H1 (cell line): ENCODE data around the gene TWIST2. TPM values are rescaled to one million over a fixed set of nuclear protein-coding genes. Genes with fewer than 3 reads are reported as not detected.

Experiments
- CTCF ChIA-PET: fragments of 300-600 bp; sonication (Branson Sonifier 250); formaldehyde crosslinking; loops from one replicate; lab custom pipeline; 2021; ENCODE audit not compliant: partially characterized antibody; lab: Charles Lee
- POLR2A ChIA-PET: fragments of 300-600 bp; sonication (Branson Sonifier 250); formaldehyde crosslinking; loops from one replicate; lab custom pipeline; 2021; ENCODE audit warnings: inconsistent platforms; ENCODE audit not compliant: partially characterized antibody; lab: Charles Lee
- DNase-seq, 2 experiments: peaks; one replicate each; pipeline versions ENCODE4 v3.0.0 to v3.0.0-alpha.2; 2010 to 2022; ENCODE audit warnings: low spot score in 2 of 2, low read depth in 1 of 2, mixed read lengths in 1 of 2
- FAIRE-seq: peaks from 2 replicates; lab custom pipeline; 2011; peaks lifted over from hg19 to GRCh38; lab: Jason Lieb, UNC
- H2AFZ ChIP-seq: 2 replicates; pipeline ENCODE4 v1.8.1; 2012; ENCODE audit warnings: low read length, inconsistent platforms
- H2AK5ac ChIP-seq: 2 replicates; pipeline ENCODE4 v1.6.1; 2013; ENCODE audit warnings: low read depth, low read length
- H2BK120ac ChIP-seq: replicated peaks from 2 replicates; pipeline ENCODE3; 2013; ENCODE audit warnings: low read depth, low read length, inconsistent platforms
- H2BK12ac ChIP-seq: 2 replicates; pipeline ENCODE4 v1.6.1; 2013; ENCODE audit warnings: low read depth, low read length
- H2BK15ac ChIP-seq: 2 replicates; pipeline ENCODE4 v1.6.1; 2013; ENCODE audit warnings: low read length
- H2BK20ac ChIP-seq: 2 replicates; pipeline ENCODE4 v1.6.1; 2013; ENCODE audit warnings: low read length
- H2BK5ac ChIP-seq: 2 replicates; pipeline ENCODE4 v1.6.1; 2013; ENCODE audit warnings: low read depth, low read length
- H3K14ac ChIP-seq: 2 replicates; pipeline ENCODE4 v1.6.1; 2013; ENCODE audit warnings: inconsistent platforms; ENCODE audit not compliant: insufficient read length
- H3K18ac ChIP-seq: 2 replicates; pipeline ENCODE4 v1.6.1; 2013; ENCODE audit warnings: low read length; ENCODE audit errors: extremely low read depth
- H3K23ac ChIP-seq: 2 replicates; pipeline ENCODE4 v1.6.1; 2013; ENCODE audit warnings: inconsistent platforms; ENCODE audit not compliant: insufficient read length
- H3K23me2 ChIP-seq: 2 replicates; pipeline ENCODE4 v1.6.1; 2013; ENCODE audit warnings: low read depth, low read length
- H3K27ac ChIP-seq: 2 replicates; pipeline ENCODE4 v1.6.1; 2011; ENCODE audit warnings: low read depth, low read length, inconsistent platforms
- H3K27me3 ChIP-seq, 4 experiments: replicated peaks in 1 of 4; 1 replicate in 1 of 4; 2 replicates in 3 of 4; pipeline versions ENCODE4 v1.6.1 to v1.8.1; 2011 to 2013; ENCODE audit warnings: low read length in 3 of 4, mild to moderate bottlenecking in 3 of 4, inconsistent platforms in 2 of 4, mixed read lengths in 2 of 4, moderate library complexity in 1 of 4; ENCODE audit not compliant: control insufficient read depth in 3 of 4, insufficient read depth in 3 of 4; ENCODE audit errors: extremely low read depth in 1 of 4
- H3K36me3 ChIP-seq, 4 experiments: 2 replicates each; pipeline versions ENCODE4 v1.6.1 to v1.8.1; 2011 to 2013; ENCODE audit warnings: mild to moderate bottlenecking in 4 of 4, low read length in 3 of 4, moderate library complexity in 2 of 4, control low read depth in 1 of 4, inconsistent platforms in 1 of 4; ENCODE audit not compliant: insufficient read depth in 4 of 4, control insufficient read depth in 2 of 4
- H3K4ac ChIP-seq: replicated peaks from 2 replicates; pipeline ENCODE3; 2013; ENCODE audit warnings: low read length, low read depth, mixed read lengths, inconsistent platforms; ENCODE audit not compliant: insufficient read length
- H3K4me1 ChIP-seq, 4 experiments: replicated peaks in 1 of 4; 1 replicate in 1 of 4; 2 replicates in 3 of 4; pipeline versions ENCODE4 v1.6.1 to v1.8.1; 2011 to 2013; ENCODE audit warnings: low read length in 3 of 4, inconsistent platforms in 2 of 4, mixed read lengths in 1 of 4; ENCODE audit not compliant: insufficient read depth in 4 of 4, control insufficient read depth in 3 of 4
- H3K4me2 ChIP-seq, 2 experiments: 2 replicates each; pipeline versions ENCODE4 v1.6.1 to v1.8.1; 2011 to 2013; ENCODE audit warnings: low read depth in 2 of 2, low read length in 2 of 2, control low read depth in 1 of 2, inconsistent platforms in 1 of 2, mild to moderate bottlenecking in 1 of 2; ENCODE audit not compliant: insufficient read depth in 1 of 2
- H3K4me3 ChIP-seq, 4 experiments: fragments of 200-600, 300-600 bp in 1 of 4; sonication (generic), shearing (Covaris generic), sonication (Bioruptor Twin) in 1 of 4; 2 replicates each; pipeline versions ENCODE4 v1.5.1 to v1.8.1; 2011 to 2016; ENCODE audit warnings: low read length in 4 of 4, low read depth in 3 of 4, control low read depth in 2 of 4, inconsistent platforms in 2 of 4, mild to moderate bottlenecking in 2 of 4, mixed read lengths in 1 of 4, moderate library complexity in 1 of 4; ENCODE audit not compliant: insufficient read depth in 2 of 4; ENCODE audit errors: extremely low read depth in 1 of 4
- H3K56ac ChIP-seq: replicated peaks from 2 replicates; pipeline ENCODE3; 2013; ENCODE audit warnings: low read depth, mild to moderate bottlenecking, mixed read lengths, low read length, inconsistent platforms; ENCODE audit not compliant: insufficient read length
- H3K79me1 ChIP-seq: 2 replicates; pipeline ENCODE4 v1.6.1; 2013; ENCODE audit warnings: low read depth, low read length, control low read depth
- H3K79me2 ChIP-seq, 2 experiments: 2 replicates each; pipeline versions ENCODE4 v1.6.1 to v1.8.1; 2012 to 2013; ENCODE audit warnings: low read length in 2 of 2, mild to moderate bottlenecking in 2 of 2, inconsistent platforms in 1 of 2; ENCODE audit not compliant: insufficient read depth in 2 of 2, control insufficient read depth in 1 of 2
- H3K9ac ChIP-seq, 4 experiments: replicated peaks in 1 of 4; 1 replicate in 1 of 4; 2 replicates in 3 of 4; pipeline versions ENCODE4 v1.6.1 to v1.8.1; 2011 to 2013; ENCODE audit warnings: low read depth in 3 of 4, low read length in 3 of 4, control low read depth in 2 of 4, mild to moderate bottlenecking in 2 of 4, moderate library complexity in 2 of 4, inconsistent platforms in 1 of 4; ENCODE audit errors: extremely low read depth in 1 of 4
- H3K9me3 ChIP-seq, 2 experiments: 2 replicates each; pipeline versions ENCODE4 v1.6.1 to v1.8.1; 2012 to 2013; ENCODE audit warnings: mild to moderate bottlenecking in 2 of 2, moderate library complexity in 2 of 2, control low read depth in 1 of 2, inconsistent platforms in 1 of 2, low read depth in 1 of 2, low read length in 1 of 2, mixed read lengths in 1 of 2; ENCODE audit not compliant: insufficient read depth in 2 of 2
- H4K20me1 ChIP-seq, 2 experiments: replicated peaks in 1 of 2; 2 replicates each; pipeline versions ENCODE3 to v1.8.1; 2011 to 2013; ENCODE audit warnings: inconsistent platforms in 2 of 2, low read length in 2 of 2, mild to moderate bottlenecking in 1 of 2; ENCODE audit not compliant: insufficient read depth in 2 of 2, control insufficient read depth in 1 of 2
- H4K5ac ChIP-seq: 2 replicates; pipeline ENCODE4 v1.6.1; 2013; ENCODE audit warnings: low read length, low read depth, mixed read lengths, inconsistent platforms; ENCODE audit not compliant: insufficient read length
- H4K8ac ChIP-seq: 2 replicates; pipeline ENCODE4 v1.8.0; 2013; ENCODE audit warnings: mild to moderate bottlenecking, moderate library complexity, low read length, inconsistent platforms; ENCODE audit not compliant: insufficient read depth; ENCODE audit errors: extremely low read depth
- H4K91ac ChIP-seq: replicated peaks from 2 replicates; pipeline ENCODE3; 2013; ENCODE audit warnings: low read length, mixed read lengths, inconsistent platforms; ENCODE audit not compliant: insufficient read length
- ASH2L ChIP-seq: fragments of 200-600, 300-600 bp; sonication (generic); IDR thresholded peaks from one replicate; pipeline ENCODE4 v1.7.1; 2017; ENCODE audit warnings: low read length
- CEBPB ChIP-seq: IDR thresholded peaks from 2 replicates; pipeline ENCODE4 v1.6.1; 2012; ENCODE audit warnings: low read depth, low read length
- E2F6 ChIP-seq: IDR thresholded peaks from 2 replicates; pipeline ENCODE4 v1.6.1; 2012; ENCODE audit warnings: inconsistent platforms
- JUND ChIP-seq: IDR thresholded peaks from 2 replicates; pipeline ENCODE4 v1.6.1; 2011; ENCODE audit warnings: mild to moderate bottlenecking, improper control_type of control experiment, low read length
- NRF1 ChIP-seq: IDR thresholded peaks from 2 replicates; pipeline ENCODE4 v1.6.1; 2011; ENCODE audit warnings: mild to moderate bottlenecking, low read depth, low read length, improper control_type of control experiment
- POLR2AphosphoS5 ChIP-seq: IDR thresholded peaks from 2 replicates; pipeline ENCODE4 v1.6.1; 2011; ENCODE audit warnings: low read depth, low read length
- RAD21 ChIP-seq, 2 experiments: IDR thresholded peaks in 1 of 2; conservative IDR thresholded peaks in 1 of 2; 2 replicates each; pipeline ENCODE4 v1.6.1; 2011; ENCODE audit warnings: low read depth in 2 of 2, low read length in 2 of 2, improper control_type of control experiment in 1 of 2, inconsistent platforms in 1 of 2, mild to moderate bottlenecking in 1 of 2, moderate library complexity in 1 of 2
- RBBP5 ChIP-seq: IDR thresholded peaks from 2 replicates; pipeline ENCODE4 v1.7.1; 2012; ENCODE audit warnings: low read depth, mild to moderate bottlenecking, inconsistent platforms, low read length, moderate library complexity, borderline replicate concordance
- SAP30 ChIP-seq: fragments of 300-600 bp; sonication (generic); IDR thresholded peaks from 2 replicates; pipeline ENCODE4 v1.7.1; 2012; ENCODE audit warnings: low read length, moderate library complexity, mild to moderate bottlenecking, inconsistent platforms; ENCODE audit not compliant: insufficient read depth, insufficient replicate concordance
- SIRT6 ChIP-seq: IDR thresholded peaks from one replicate; pipeline ENCODE4 v1.7.1; 2012; ENCODE audit warnings: low read length, inconsistent platforms
- SIX5 ChIP-seq: IDR thresholded peaks from 2 replicates; pipeline ENCODE4 v1.6.1; 2011; ENCODE audit warnings: mild to moderate bottlenecking, low read depth, low read length
- SRF ChIP-seq: IDR thresholded peaks from 2 replicates; pipeline ENCODE4 v1.6.1; 2011; ENCODE audit warnings: mild to moderate bottlenecking, low read depth, low read length, moderate library complexity
- TBP ChIP-seq: IDR thresholded peaks from 2 replicates; pipeline ENCODE4 v1.6.1; 2011; ENCODE audit warnings: low read depth, low read length, improper control_type of control experiment
- WGBS, 2 experiments: shearing (Covaris generic) in 1 of 2; methylation state at CpG; one replicate each; pipeline versions ENCODE4 v1.1.6 to v1.1.7; 2013 to 2015; ENCODE audit warnings: low lambda C conversion rate in 2 of 2, mixed read lengths in 2 of 2, inconsistent platforms in 1 of 2, low coverage in 1 of 2, missing lambda C conversion rate in 1 of 2; ENCODE audit not compliant: insufficient replicate concordance in 2 of 2, insufficient coverage in 1 of 2, insufficient read length in 1 of 2; ENCODE audit errors: extremely low coverage in 1 of 2, missing lambda C conversion rate in 1 of 2; 5-methylcytosine and 5-hydroxymethylcytosine counted together
- polyA plus RNA-seq, 7 experiments: library from polyadenylated mRNA; depleted of rRNA in 3 of 7; stranded (reverse) in 5 of 7; unstranded in 2 of 7; fragments of >200 nt in 5 of 7; fragments of 200-250 nt in 2 of 7; gene quantifications; 1 replicate in 5 of 7; 2 replicates in 1 of 7; 4 replicates in 1 of 7; pipeline versions ENCODE4 v1.2.1 to v1.2.3, GENCODE V29; 2011 to 2013; ENCODE audit warnings: missing spikeins in 2 of 7, mixed read lengths in 2 of 7
- total RNA-seq: library from RNA; stranded (reverse); fragmentation: NEBNext Ultra II Directional; extraction: Animal tissue kit (Norgen Biotek cat#: 25700); gene quantifications from 2 replicates; pipeline ENCODE4 v1.2.1, GENCODE V29; 2021

TWIST2 gene
- total and polyA plus RNA-seq, 2 of the 8 experiments (the other 6 are each of a cell fraction or from before 2014, with no cell fraction given): 2.6 to 4.3 TPM

GRCh38 chr2:238854699-238855229 lies 6.9 kb downstream of the TWIST2 start:
- no peaks in the 10 kb centered on the region for H3K36me3 ChIP-seq
- no peak overlapping the region for H2AK5ac ChIP-seq
- FAIRE-seq (no peak), DNase-seq (no peak)
- no peaks in the 10 kb centered on the region for H3K79me2 ChIP-seq
- no peak overlapping the region for H3K9ac ChIP-seq
- H2BK15ac ChIP-seq: no peak overlapping the region
- no peak overlapping the region for H2AFZ ChIP-seq
- no peak overlapping the region for H2BK5ac ChIP-seq
- H3K56ac ChIP-seq: no peak overlapping the region
- no peak overlapping the region for H4K8ac ChIP-seq
- H2BK12ac ChIP-seq: no peak overlapping the region
- H2BK20ac ChIP-seq: no peak overlapping the region
- no peak overlapping the region for H3K4me2 ChIP-seq
- H4K91ac ChIP-seq: no peak overlapping the region
- H2BK120ac ChIP-seq: no peak overlapping the region
- TF ChIP-seq JUND (no peak), SIRT6 (no peak), CEBPB (no peak), SRF (no peak), ASH2L (no peak), POLR2AphosphoS5 (no peak), SAP30 (no peak), RBBP5 (no peak), SIX5 (no peak), NRF1 (no peak), TBP (no peak), E2F6 (no peak), RAD21 (IDR thresholded peaks at IDR 0.05 in 1 of 2, conservative IDR thresholded peaks at IDR 0.05 in 1 of 2; ENCODE audit: low read depth in 2 of 2, low read length in 2 of 2) (no peak)
- no peaks in the 10 kb centered on the region for H3K9me3 ChIP-seq
- WGBS, 2 experiments: 83% methylated on average over 18 of the region's 18 CpGs; no CpG with 5 or more reads in 1 of the 2 experiments
- H3K4ac ChIP-seq: no peak overlapping the region
- no peaks in the 10 kb centered on the region for H3K79me1 ChIP-seq
- H3K23ac ChIP-seq: no peak overlapping the region
- H3K27me3 ChIP-seq: peaks cover 0 to 24% (median 14%) of the 10 kb centered on the region in 4 experiments; a peak in 6 of 7 replicates
- H3K18ac ChIP-seq: no peak overlapping the region; the same call in 1 of the 2 replicates
- H3K27ac ChIP-seq: no peak overlapping the region
- H4K5ac ChIP-seq: no peak overlapping the region
- POLR2A ChIA-PET: no interaction called here
- peaks cover 0 to 3% (median 0%) of the 10 kb centered on the region in 4 experiments; a peak in 3 of 7 replicates for H3K4me1 ChIP-seq
- H4K20me1 ChIP-seq: no peaks in the 10 kb centered on the region
- no peak overlapping the region for H3K14ac ChIP-seq
- H3K4me3 ChIP-seq: no peak overlapping the region
- no peaks in the 10 kb centered on the region for H3K23me2 ChIP-seq
- CTCF ChIA-PET: no interaction called here
